Activated gamma-delta T cell treated with Interleukin-2 at 50 U/mL for 16 hours (primary cell): ENCODE measurements around the gene TMEM38A.
A peak's percentile ranks its signal among the peaks of the same experiment; 100 is the strongest.

Experiments used
- DNase-seq: peaks from one replicate; pipeline ENCODE4 v3.0.0-alpha.2; 2020

Gene TMEM38A, protein sequence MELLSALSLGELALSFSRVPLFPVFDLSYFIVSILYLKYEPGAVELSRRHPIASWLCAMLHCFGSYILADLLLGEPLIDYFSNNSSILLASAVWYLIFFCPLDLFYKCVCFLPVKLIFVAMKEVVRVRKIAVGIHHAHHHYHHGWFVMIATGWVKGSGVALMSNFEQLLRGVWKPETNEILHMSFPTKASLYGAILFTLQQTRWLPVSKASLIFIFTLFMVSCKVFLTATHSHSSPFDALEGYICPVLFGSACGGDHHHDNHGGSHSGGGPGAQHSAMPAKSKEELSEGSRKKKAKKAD

DNA sequence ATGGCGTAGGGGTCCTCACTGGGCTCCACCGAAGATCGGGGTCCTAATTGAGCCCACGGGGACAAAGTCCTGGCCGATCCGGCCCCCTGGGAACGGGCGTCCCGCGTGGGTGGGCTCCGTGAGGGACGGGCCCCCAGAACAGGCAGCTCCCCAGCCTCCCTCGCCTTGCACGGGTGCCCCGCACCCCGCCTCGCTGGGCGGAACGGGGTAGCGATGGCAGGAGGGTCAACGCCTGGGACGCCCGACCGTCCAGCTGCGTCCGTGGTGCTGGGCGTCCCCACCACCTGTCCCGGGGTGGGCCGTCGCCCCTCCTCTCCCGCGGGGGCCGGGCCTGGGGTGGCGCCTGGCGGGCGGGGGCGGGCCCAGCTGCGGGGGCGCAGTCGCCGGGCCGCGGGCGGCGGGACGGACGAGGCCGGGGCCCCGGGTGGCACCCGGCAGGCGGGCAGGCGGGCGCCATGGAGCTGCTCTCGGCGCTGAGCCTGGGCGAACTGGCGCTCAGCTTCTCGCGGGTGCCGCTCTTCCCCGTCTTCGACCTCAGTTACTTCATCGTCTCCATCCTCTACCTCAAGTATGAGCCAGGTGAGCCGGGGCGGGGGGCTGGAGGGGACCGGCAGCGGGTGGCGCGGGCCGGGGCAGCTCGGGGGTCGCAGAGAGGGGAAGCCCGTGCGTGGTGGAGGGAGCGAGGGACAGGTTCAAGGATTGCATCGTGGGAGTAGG is at the start of gene TMEM38A:
Gene TMEM38A (plus strand): TSS at position 377 of the 717 bp plus-strand sequence. CDS start 79 bp downstream, at position 456.
- peak; percentile 33 for DNase-seq

DNA sequence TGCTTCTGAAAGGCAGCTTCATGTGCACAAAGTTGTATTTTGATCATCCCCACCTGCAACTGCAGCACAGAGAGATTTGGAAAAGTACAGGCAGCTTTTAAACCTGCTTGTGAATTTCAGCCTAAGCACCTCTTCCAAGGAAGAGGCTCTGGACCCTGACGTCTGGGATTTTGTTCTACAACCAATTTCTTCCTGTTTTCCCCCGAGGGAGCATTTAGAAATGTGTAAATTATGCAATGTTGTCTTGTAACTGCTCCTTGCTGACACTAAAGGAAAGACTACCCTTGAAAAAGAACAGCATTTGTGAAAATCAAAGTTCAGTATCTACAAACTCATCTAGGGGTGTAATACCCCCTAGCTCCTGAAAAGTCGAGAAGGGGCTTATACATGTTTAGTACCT is 48.3 kb upstream of the TMEM38A start:
- DNase-seq: no peak

DNA sequence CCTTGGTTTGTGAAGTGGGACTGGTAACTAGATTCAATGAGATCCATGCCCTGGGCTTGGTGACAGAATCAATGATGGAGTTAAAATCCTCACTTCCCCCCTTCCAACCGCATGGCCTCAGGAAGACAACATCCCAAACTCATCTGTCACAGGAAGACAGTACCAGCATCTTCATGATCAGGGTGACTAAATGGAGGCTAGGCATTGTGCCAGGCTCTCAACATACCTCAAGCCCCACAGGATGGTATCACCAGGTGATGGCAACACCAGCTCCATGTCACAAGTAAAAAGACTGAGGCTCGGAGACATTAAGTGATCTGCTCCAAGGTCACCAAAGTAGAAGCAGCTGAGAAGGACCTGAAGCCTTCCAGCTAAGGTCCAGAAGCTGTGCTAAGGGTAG is 47.1 kb upstream of the TMEM38A start:
- DNase-seq: no peak

DNA sequence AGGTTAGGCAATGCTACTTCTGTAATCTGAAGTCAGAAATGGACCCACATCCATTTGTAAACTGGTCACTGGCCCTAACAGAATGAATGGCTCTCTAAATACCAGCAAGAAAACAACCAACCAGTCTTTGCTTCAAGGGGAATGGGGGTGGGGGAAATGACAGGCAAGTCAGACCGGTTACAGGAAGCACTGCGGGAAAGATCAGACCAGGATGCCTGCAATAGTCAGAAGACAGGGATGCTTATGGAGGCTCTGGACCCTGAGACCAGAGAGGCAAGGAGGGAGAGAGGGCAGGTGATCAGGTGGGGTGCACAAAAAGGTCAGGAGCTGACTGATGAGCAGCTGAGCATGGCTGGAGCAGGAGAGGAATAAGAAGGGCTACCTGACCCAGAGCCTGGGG is 46.0 kb upstream of the TMEM38A start:
- no peak for DNase-seq

DNA sequence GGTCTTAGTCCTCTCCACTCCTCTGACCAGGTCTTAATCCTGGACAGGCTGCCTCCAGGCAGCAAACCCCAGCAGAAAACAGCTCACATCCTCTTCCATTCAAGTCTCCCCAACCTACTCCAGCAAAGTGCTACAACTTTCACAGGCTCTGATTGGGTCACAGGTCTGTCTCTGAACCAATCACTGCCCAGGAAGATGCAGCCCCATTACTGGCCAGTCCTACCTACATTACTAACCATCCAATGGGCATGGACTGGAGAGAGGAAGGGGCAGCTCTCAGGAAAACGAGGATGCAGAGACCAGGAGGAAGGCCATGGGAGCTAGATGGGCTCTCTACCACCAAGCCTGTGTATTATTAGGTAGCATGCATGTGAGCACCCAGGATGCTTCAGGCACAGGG is 45.1 kb upstream of the TMEM38A start:
- DNase-seq: no peak

DNA sequence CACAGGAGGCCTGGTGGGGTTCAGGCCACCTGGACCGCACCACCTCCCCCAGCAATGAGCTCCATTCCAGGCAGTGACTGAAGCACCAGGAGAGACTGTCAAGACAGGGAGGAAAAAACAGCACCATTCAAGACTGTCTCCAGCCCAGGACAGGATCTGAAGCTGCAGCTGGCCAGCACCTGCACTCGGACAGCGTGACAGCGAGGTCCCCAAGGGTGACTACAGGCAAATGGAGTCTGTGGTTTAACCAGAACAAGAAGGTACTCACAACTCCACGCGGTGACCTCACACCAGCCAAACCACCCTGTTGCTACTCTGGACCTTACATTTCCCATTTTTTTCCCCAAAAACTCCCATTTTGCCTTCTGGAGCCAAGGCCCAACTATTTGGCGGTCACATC is 42.7 kb upstream of the TMEM38A start:
- no peak for DNase-seq

DNA sequence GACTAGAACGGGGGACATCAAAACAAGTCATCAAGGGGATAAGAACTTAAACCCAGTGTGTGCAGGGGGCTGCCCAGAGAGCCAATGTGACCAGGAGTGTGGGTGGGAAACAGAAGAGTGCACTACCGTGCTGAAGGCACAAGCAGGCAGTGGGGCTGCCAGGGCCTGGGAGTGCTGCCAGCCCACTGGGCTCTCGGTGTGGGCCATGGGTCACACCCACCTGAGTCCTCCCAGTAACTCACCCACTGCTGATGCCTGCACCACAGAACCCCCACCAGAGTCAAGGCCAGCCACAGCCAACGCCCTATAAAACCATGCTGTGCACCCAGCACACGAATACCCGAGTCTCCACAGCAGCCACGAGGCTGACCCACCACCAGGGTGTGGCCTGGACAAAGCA is 41.5 kb upstream of the TMEM38A start:
- DNase-seq: no peak

DNA sequence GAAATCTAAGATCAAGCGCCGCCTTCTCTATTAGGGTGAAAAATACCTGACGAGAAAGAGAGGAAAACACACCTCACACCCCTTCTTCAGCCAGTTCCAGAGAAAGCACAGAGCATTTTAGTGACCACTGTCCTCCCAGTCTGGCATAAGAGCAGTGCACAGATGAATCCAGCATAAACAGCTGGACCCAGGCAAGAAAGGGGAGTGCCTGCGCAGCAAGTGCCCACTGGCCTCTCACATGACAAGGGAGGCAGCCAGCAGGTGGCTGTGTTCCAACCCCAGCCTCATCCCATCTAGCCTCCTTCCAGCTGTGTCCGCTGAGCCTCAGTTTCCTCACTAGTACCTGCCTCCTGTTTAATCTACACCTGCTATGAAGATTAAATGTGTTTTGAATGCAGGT is 40.9 kb upstream of the TMEM38A start:
- no peak for DNase-seq

DNA sequence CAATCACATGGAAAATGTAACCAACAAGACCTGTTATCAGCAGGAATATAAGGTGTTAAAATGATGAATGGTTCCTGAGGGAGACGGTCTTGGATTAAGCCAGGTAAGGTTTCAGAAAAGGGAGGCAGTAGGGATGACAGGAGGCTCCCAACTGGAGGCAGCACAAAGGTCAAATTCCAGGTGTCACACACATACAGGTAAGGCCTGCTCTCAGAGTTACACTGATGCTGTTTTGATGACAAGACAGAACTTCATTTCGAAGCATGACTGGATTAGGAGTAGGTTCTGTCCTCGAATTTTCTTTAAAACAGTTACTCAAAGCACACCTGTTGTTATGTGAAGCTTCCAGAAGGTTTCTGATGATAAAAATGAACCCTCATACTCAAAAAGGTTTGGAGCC is 40.4 kb upstream of the TMEM38A start:
- no peak for DNase-seq

DNA sequence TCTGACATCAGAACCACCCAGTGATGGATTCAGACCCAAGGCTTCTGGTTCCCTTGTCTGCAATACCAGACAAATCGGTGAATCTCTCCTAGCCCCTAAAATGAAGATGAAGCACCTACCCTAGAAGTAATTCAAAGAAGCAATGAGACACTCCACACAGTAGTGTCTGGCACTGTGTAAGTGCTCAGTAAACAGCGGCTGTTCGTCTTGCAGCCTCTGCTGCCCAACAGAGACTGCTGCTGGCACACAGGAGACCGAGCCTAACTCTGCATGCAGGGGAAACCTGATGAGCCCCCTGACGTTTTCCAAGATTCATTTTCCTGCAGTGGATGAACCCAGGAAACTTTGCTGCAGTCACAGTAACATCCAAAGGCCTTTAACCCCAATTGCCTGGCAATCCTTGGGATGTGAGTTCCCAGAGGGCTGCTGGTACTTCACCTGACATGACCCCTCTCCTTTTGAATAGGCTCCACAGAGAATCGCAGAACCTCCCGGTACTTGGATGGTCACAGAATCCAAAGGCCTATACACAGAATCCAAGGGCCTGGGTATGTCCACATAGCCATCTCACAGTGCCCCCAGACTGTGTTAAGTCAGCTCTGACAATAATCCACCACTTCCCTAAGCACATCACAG is 39.7 kb upstream of the TMEM38A start:
- no peak for DNase-seq

DNA sequence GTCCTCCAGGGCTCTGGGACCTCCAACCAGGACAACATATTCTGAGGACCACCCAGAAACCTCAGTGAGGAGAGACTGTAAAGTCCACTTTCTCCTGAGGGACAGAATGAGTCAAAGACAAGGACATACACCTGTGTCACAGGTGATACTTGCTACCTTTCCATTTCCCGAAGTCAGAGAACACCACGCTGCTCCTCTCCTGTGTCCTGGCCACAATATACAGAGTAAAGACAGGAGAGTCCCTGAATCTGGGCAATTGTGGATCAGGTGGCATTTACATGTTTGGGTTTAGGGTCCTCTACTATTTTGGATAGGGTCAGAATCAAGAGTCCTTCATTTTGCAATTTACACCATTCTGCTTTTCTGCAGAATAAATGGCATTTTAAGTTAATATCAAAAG is 37.9 kb upstream of the TMEM38A start:
- DNase-seq: no peak

DNA sequence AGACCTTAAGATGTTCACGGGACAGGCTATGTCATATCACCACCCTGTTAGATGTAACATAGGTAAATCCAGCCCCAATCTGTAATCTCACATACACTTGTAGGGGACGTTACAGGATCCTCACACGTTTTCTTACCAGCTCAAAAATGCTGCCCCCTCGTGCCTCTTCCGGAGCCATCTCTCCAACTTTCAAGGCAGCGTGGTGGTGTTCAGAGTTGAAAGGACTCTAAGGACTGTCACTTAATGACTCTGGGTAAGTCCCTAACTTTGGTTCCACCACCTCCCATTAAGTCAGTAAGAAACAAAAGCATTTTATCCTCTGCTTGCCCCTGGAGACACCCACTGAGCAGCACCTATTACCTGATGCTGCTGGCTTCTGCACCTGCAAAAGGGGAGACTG is 37.4 kb upstream of the TMEM38A start:
- no peak for DNase-seq

DNA sequence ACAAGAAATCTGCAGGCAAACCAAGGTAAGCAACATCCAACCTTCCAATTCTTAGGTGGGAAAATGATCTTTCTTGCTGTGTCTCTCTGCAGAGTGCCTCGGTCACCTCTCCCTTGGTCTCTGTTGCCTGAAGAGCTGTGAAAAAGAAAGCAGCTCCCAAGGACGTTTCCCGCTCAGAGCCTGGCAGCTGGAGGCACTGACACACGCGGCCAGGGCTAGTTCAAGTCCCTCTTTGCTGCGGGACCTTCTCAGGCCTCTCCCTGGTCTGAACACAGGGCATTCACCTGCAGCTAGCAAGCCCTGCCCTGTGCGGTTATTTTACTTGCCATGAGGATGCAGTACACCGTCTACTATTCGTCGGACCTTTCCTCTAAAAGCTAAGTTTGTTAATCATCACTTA is 36.7 kb upstream of the TMEM38A start:
- no peak for DNase-seq

DNA sequence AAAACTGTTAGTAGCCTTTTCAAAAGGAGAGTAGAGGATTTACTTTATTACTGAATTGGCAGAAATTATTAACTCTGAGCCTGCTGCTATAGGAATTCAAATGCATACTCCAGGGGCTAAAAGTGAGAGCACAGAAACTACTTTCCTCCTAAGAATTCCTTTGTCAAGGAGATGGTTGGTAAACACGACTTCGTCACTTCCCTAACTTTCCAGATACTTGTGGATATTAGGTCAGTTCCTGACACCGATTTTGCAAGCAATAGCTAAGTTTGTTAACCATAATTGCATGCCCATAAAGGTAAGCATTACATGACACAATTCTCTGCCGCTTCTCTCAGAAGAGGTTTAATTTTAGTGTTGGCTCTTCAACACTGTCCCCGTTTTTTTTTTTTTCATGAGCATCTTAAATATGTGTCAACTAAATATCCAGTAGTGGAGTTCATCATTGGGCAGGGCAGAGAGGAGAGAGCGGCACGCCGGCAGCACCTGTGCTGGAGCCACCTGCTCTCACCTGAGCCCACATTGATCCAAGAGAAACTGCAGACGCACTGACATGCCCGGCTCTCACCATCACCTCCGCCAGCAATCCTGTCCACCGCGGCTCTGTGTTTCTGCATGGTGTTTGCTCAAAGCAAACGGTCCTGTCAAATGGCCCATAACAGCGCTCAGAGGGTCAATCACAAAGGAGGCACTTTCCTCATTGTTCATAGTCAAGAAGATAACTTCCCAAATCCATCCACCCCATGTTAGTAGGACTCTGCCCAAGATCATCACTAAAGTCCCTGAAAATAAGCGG is 35.6 kb upstream of the TMEM38A start:
- DNase-seq: no peak

DNA sequence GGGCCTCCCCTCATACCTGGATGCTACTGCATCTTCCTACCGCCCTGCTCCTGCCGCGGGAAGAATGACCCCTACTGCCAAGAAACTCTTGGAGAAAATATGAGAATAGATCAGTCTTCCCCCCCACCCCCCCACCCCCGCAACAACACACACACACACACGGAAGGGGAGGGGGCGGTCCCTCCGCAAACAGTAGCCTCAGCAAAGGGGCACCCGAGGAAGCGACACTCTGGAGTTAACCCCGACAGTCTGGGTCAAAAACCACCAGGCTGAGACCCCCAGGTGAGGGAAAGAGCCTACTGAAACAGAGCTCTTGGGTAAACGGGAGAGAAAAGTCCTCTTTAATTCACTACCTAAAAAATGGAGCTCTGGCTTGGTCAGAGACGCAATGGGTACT is 34.1 kb upstream of the TMEM38A start:
- no peak for DNase-seq

DNA sequence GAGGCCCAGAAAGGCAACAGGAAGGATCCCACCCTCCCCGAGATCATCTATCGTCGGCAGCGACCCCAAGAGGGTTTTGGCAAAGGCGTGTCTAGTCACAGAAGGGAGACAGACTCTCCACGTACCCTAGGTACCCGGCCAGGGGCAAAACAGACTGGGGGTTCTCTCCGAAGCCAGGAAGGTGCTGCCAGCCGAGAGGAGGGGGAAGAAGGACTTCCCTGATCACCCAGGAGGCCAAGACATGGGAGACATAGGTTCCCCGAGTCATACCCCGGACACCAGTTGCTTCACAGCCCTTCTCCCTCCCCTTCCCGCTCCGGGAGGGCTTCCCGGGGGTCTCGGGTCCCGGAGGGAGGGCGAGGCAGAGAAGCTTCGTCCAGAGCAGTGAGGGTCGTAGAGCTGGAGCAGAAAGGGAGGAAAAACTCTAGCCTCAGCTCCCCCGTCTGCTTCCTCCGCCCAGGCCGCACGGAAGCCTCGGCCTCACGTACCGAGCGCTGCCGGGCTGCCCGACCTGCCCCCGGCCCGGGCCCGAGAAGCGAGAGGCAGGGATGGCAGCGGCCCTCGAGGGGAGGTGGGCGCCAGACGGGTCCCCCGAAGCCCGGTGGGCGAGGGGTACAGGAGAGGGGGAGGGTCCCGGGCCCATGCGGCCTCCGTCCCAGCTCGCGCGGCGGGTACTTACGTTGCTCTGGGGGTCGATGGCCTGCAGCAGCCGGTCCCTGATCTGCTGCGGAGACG is 33.6 kb upstream of the TMEM38A start:
- DNase-seq: peak; percentile 12

DNA sequence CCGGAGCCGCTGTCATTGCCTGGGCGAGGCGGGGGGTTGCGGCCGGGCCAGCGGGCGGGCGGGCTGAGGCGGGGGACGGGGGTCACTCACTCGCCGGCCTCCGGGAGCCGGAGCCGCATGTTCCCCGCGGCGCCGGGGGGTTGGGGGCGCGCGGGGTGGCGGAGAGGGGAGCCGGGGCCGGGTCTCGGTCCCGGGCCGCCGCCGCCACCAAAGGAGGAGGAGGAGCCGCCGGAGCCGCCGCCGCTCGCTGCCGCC is 33.1 kb upstream of the TMEM38A start:
- DNase-seq: no peak

DNA sequence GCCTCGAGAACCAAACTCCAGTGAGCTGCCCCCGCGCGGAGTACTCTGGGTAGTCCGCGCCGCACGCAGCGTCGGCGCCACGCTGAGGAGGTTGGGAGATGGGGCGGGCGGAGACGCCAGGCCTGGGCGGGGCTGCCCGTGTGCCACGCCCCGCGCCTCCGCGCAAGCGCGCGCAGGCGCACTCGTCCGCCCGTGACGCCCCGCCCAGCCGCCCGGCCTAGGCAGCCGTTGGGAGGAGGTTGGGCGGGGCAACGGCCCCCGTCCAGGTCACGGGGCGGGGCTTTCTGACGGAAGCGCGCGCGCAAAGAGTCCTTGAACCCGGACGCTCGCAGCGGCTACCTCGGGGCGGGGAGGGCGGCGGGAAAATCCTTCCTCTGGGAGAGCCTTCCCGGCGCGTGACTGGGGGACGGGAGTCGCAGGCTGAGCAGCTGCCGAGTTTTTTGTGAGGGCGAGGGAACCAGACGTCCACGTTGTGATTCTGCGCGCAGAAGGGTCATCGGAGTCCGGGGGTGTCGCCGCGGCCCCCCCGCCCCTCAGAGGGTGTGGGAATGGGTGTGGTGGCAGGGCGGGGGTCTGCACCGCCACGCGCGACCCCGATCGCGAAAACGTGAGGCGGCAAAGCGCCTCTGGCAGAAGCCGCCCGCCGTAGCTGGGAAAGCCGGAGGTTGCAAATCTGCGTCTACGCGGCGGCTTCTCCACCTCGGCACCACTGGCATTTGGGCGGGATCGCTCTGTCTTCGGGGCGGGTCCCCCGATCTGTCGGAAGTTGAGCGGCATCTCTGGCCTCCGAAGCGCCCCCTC is 32.6 kb upstream of the TMEM38A start, which contains the start of gene MED26:
Gene MED26 (minus strand): TSS at position 22 of the 801 bp plus-strand sequence. CDS start 261 bp downstream, outside the sequence.
- DNase-seq: peak; percentile 95

DNA sequence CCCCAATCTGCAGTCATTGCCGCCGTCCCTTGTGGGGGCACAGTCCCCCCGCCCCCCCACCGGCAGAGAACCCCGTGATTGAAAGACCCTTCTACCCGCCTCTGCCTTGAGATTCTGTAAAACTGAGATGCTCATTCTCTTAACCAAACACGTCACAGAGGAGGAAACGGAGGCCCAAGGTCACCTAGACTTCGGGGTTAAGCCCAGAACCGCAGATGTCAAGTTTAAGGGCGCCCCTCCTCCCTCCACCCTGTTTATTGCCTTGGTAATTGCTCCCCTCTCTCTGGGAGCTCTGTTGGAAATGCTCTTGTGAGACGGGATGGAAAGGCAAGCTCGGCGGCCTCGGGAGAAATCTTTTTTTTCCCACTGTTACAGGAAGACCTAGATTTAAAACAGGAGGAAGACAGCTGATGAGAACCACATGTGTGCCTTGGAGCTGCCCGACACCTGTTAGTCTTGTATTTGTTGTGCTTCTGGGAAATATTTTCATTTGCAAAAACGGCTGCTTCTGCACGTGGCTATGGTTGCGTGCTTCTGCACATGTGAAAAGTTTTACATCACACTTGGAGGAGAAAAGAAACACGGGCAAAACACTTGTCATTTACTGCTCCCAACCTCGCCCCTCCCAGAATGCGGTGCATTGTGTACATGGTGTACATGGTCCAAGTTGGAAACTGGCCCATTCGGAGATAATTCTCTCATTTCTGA is 31.8 kb upstream of the TMEM38A start:
- DNase-seq: no peak

DNA sequence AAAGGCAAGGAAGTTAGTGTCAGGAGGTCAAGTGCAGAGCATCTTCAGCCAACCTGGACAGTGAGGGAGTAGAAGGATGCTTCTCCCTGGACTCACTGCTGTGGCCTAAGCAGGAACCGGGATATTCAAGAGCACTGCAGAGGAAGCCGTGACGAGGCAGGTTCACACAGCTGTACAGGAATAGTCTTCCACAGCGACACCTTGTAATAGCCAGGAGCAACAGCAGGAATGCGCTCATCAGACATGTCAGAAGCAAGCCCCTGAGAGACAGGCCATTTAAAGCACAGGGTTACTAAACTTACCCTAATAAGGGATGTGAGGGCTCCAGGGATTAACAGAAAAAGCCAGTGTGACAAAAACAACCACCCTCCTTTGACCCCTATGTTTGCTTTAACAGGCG is 29.5 kb upstream of the TMEM38A start:
- DNase-seq: no peak

DNA sequence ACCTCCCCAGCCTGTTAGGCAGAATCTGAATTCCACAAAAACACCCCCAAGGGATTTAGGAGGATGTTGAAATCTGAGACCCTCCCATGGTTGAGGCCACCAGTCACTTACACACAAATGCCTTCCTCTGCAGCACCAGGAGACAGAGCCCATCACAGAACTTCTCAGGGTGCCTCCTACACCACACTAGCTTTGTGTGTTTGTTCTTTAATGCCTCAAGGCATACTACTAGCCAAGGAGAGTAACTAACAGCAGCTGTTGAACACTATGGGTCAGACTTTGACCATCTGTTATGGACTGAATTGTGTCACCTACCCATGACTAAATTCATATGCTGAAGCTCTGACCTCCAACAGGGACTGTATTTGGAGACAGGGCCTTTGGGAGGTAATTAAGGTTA is 23.4 kb upstream of the TMEM38A start:
- no peak for DNase-seq
